Activated T-cell treated with anti-CD3 and anti-CD28 coated beads, Interleukin-2, amount 50 U/mL, for 24 hours (primary cell): ENCODE measurements around the gene S100A16.
A peak's percentile ranks its signal among the peaks of the same experiment; 100 is the strongest.
"Not testable (repeated sequence)": the region's sequence is repeated elsewhere in the genome, so short reads cannot be mapped to it uniquely, and the experiment has no call there.

Experiments
- DNase-seq: peaks from one replicate; pipeline ENCODE4 v3.0.0-alpha.2; 2020
- H3K27ac Mint-ChIP-seq: 2 replicates; pipeline ENCODE4 v1.8.0; 2020; ENCODE audit warnings: mild to moderate bottlenecking, mixed read lengths
- H3K27me3 Mint-ChIP-seq: 2 replicates; pipeline ENCODE4 v1.8.0; 2020; ENCODE audit warnings: mixed read lengths
- H3K36me3 Mint-ChIP-seq: 2 replicates; pipeline ENCODE4 v1.8.0; 2020; ENCODE audit warnings: low read depth, mixed read lengths
- H3K4me1 Mint-ChIP-seq: 2 replicates; pipeline ENCODE4 v1.8.0; 2020; ENCODE audit warnings: low read depth, mixed read lengths
- H3K4me3 Mint-ChIP-seq: 2 replicates; pipeline ENCODE4 v1.8.0; 2020; ENCODE audit warnings: mild to moderate bottlenecking, moderate library complexity, mixed read lengths
- H3K9me3 Mint-ChIP-seq: 2 replicates; pipeline ENCODE4 v1.8.0; 2020; ENCODE audit warnings: mixed read lengths

S100A16 gene

GRCh38 chr1:153646672-153647345 is 33.9 kb upstream of the S100A16 start:
- H3K4me1 Mint-ChIP-seq: peaks cover 62% of the 10 kb centered on the region
- no peaks in the 10 kb centered on the region for H3K27me3 Mint-ChIP-seq
- H3K27ac Mint-ChIP-seq: peak overlapping the region; percentile 74
- DNase-seq: peak; percentile 28
- H3K9me3 Mint-ChIP-seq: no peaks in the 10 kb centered on the region
- H3K4me3 Mint-ChIP-seq: no peak overlapping the region
- H3K36me3 Mint-ChIP-seq: peaks cover 69% of the 10 kb centered on the region

- peak overlapping the region; percentile 71 for H3K27ac Mint-ChIP-seq
- H3K4me3 Mint-ChIP-seq: no peak overlapping the region
- H3K9me3 Mint-ChIP-seq: no peaks in the 10 kb centered on the region
- H3K36me3 Mint-ChIP-seq: peaks cover 96% of the 10 kb centered on the region
- no peak for DNase-seq
- peaks cover 62% of the 10 kb centered on the region for H3K4me1 Mint-ChIP-seq
- H3K27me3 Mint-ChIP-seq: no peaks in the 10 kb centered on the region
These were observed 30.9 kb upstream of the S100A16 start for GRCh38 chr1:153643816-153644215.

DNA sequence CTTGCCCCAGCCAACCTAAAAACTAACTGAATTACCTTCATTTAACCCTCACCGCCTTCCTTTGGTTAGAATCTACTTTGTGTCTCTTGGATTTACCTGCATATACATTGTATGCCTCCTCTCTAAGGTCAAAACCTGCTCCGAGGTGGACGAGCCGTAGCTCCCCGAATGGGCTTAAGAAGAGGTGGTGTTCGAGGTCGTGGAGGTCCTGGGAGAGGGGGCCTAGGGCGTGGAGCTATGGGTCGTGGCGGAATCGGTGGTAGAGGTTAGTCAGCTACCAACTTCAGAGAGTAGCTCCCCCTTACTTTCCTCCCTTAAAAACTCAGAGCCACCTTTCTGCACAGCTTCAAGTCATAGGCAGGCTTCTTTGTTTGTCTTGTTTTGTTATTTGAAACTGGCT is 30.2 kb upstream of the S100A16 start:
- H3K4me3 Mint-ChIP-seq: no peak overlapping the region
- H3K27me3 Mint-ChIP-seq: no peaks in the 10 kb centered on the region
- peaks cover 99% of the 10 kb centered on the region for H3K36me3 Mint-ChIP-seq
- DNase-seq: peak; percentile 22
- peaks cover 57% of the 10 kb centered on the region for H3K4me1 Mint-ChIP-seq
- H3K27ac Mint-ChIP-seq: peak overlapping the region; percentile 71
- no peaks in the 10 kb centered on the region for H3K9me3 Mint-ChIP-seq

GRCh38 chr1:153642161-153642560 is 29.2 kb upstream of the S100A16 start:
- Mint-ChIP-seq H3K36me3 (peaks cover 99% of the 10 kb centered on the region), H3K9me3 (no peaks in the 10 kb centered on the region), H3K4me3 (no peak overlapping the region), H3K27ac (peak overlapping the region; percentile 82), H3K27me3 (no peaks in the 10 kb centered on the region), H3K4me1 (peaks cover 57% of the 10 kb centered on the region)
- DNase-seq: no peak

DNA sequence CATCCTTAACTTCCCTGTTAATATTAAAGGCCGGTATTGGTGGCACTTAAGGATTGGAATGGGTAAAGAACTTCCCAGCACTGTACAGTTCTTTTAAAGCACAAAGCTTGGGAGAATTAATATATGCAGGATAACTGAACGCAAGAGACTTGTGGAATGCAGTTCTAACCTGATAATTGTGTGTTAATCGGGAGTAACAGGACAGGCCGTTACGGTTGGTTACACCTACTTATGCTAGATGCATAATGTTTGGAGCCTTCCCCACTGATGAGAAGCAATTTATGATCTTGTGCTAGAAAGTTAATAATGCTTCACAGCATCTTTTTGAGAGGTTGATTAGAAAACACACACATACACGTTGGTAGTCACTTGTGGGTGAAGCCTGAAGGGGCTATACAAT is 27.9 kb upstream of the S100A16 start:
- Mint-ChIP-seq H3K27me3 (no peaks in the 10 kb centered on the region), H3K27ac (peak overlapping the region; percentile 82), H3K9me3 (no peaks in the 10 kb centered on the region), H3K36me3 (peaks cover 99% of the 10 kb centered on the region), H3K4me3 (no peak overlapping the region), H3K4me1 (peaks cover 58% of the 10 kb centered on the region)
- no peak for DNase-seq

DNA sequence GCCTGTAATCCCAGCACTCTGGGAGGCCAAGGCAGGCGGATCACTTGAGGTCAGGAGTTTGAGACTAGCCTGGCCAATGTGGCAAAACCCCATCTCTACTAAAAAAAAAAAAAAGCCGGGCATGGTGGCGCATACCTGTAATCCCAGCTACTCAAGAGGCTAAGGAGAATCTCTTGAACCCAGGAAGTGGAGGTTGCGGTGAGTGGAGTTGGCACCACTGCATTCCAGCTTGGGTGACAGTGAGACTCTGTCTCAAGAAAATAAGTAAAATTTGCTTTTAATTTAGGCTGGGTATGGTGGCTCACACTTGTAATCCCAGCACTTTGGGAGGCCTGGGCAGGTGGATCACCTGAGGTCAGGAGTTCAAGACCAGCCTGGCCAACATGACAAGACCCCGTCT is 27.3 kb upstream of the S100A16 start:
- H3K27ac Mint-ChIP-seq: peak overlapping the region; percentile 82
- H3K4me3 Mint-ChIP-seq, H3K27me3 Mint-ChIP-seq, H3K9me3 Mint-ChIP-seq: not testable (repeated sequence)
- DNase-seq: peak; percentile 21
- H3K36me3 Mint-ChIP-seq: peaks cover 99% of the 10 kb centered on the region
- H3K4me1 Mint-ChIP-seq: peaks cover 56% of the 10 kb centered on the region

DNA sequence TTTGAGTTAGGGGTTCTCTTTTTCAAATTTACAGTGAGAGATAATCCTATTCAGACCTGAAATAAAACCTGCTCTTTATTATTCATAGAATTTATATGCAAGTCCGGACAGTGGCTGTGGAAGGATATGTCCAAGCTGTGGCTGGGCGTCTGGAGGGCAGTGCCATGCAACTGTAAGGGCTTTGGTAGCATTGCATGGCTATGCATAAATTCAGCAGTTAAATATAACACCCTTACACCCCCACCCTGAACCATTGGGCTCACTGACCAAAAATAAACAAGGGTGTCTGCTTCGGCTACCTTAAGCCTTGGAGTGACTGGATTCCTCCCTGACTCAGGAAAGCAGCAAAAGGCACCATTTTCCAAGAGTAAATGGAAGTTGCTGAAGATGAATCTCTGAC is 26.3 kb upstream of the S100A16 start:
- DNase-seq: no peak
- Mint-ChIP-seq H3K27me3 (no peaks in the 10 kb centered on the region), H3K4me1 (peaks cover 52% of the 10 kb centered on the region), H3K27ac (peak overlapping the region; percentile 55), H3K9me3 (no peaks in the 10 kb centered on the region), H3K36me3 (peaks cover 95% of the 10 kb centered on the region), H3K4me3 (no peak overlapping the region)

DNA sequence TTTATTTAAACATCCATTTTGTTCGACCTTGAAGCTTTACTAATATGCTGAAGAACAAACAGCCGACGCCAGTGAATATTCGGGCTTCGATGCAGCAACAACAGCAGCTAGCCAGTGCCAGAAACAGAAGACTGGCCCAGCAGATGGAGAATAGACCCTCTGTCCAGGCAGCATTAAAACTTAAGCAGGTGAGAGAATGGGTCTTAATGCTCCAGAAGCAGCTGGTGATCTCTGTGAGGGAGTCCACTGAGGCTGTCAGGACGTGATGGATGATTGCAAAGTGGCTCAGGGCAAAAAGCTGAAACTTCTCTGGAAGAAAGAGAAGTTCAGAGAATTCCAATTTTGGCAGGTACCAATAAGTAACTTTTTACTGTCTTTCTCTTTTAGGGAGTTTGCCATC is 25.3 kb upstream of the S100A16 start:
- Mint-ChIP-seq H3K4me3 (no peak overlapping the region), H3K36me3 (peaks cover 90% of the 10 kb centered on the region), H3K9me3 (no peaks in the 10 kb centered on the region), H3K27me3 (no peaks in the 10 kb centered on the region), H3K4me1 (peaks cover 49% of the 10 kb centered on the region), H3K27ac (peak overlapping the region; percentile 55)
- DNase-seq: no peak

DNA sequence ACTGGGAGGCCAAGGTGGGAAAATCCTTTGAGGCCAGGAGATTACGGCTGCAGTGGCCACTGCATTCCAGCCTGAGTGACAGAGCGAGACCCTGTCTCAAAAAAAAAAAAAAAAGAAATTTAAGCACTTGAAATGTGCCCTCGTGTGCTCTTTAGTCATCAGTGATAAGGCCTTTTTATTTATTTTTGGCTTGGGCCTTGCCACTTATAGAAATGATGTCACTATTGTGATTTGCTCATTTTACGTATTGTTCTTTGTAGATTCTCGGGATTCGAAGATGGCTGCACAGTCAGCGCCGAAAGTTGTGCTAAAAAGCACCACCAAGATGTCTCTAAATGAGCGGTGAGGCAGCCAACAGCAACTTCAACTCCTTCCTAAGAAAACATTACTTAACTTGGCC is 23.4 kb upstream of the S100A16 start:
- Mint-ChIP-seq H3K27me3 (no peaks in the 10 kb centered on the region), H3K4me1 (peaks cover 50% of the 10 kb centered on the region), H3K36me3 (peaks cover 74% of the 10 kb centered on the region), H3K4me3 (peak overlapping the region; percentile 98), H3K9me3 (no peaks in the 10 kb centered on the region), H3K27ac (peak overlapping the region; percentile 100)
- DNase-seq: no peak

- H3K4me1 Mint-ChIP-seq: peaks cover 50% of the 10 kb centered on the region
- peak overlapping the region; percentile 98 for H3K4me3 Mint-ChIP-seq
- H3K27me3 Mint-ChIP-seq: no peaks in the 10 kb centered on the region
- H3K36me3 Mint-ChIP-seq: peaks cover 70% of the 10 kb centered on the region
- DNase-seq: no peak
- no peaks in the 10 kb centered on the region for H3K9me3 Mint-ChIP-seq
- peak overlapping the region; percentile 100 for H3K27ac Mint-ChIP-seq
These were observed 22.9 kb upstream of the S100A16 start for GRCh38 chr1:153635872-153636271.

DNA sequence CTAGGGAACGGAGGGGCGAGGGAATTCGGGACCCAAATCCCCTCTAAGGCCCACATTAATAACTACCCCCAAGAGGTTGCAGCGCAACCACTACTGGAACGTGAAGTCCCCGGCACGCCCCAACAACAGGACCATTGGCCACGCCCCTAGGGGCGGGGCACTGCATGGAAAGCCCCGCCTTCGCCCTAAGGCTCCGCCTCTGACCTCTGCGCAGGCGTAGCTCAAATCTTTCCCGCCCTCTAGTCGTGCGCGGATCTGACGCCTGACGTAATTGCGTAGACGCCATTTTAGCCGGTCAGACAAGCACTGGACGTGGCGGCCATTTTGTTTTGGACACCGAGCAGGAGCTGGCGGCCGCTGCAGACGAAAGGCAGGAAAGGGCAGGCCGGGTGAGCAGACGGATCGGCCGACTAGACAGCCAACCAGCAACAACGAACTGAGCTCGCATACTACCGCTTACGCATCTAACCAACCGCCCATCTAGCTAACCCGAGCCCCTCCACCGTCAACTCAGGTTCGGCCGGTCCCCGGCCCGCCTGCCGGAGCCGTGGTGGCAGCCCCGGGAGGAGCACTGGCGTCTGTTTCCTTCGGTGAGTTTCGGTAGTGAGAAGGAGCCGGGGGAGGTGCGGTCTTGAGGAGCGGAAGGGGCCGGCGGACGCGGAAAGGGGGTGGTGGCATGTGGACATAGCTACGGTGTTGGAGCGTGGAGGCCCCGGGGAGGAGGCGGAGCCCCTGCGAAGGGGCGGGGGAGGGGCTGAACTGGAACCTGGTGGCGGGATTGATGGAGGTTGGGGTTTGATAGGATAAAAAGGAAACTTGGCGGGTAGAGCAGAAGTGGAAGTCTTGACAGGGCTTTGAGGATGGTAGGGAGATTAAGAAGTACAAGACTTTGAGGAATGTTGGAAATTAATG is 21.1 kb upstream of the S100A16 start, which contains the start of gene CHTOP:
Gene CHTOP (plus strand): TSS at position 313 of the 912 bp plus-strand sequence. CDS start 2,523 bp downstream, outside the sequence.
- peak; percentile 99 for DNase-seq
- H3K4me3 Mint-ChIP-seq: peak within 1 kb of the TSS; percentile 98
- no peaks in the 10 kb centered on the region for H3K9me3 Mint-ChIP-seq
- no peaks in the 10 kb centered on the region for H3K27me3 Mint-ChIP-seq
- H3K36me3 Mint-ChIP-seq: peaks cover 52% of the 10 kb centered on the region
- H3K27ac Mint-ChIP-seq: peak within 1 kb of the TSS; percentile 100
- peaks cover 50% of the 10 kb centered on the region for H3K4me1 Mint-ChIP-seq

- DNase-seq: no peak
- Mint-ChIP-seq H3K27me3 (no peaks in the 10 kb centered on the region), H3K4me1 (peaks cover 50% of the 10 kb centered on the region), H3K27ac (peak overlapping the region; percentile 100), H3K4me3 (peak overlapping the region; percentile 98), H3K9me3 (no peaks in the 10 kb centered on the region), H3K36me3 (peaks cover 44% of the 10 kb centered on the region)
These were observed 20.3 kb upstream of the S100A16 start for GRCh38 chr1:153633161-153633753.

DNA sequence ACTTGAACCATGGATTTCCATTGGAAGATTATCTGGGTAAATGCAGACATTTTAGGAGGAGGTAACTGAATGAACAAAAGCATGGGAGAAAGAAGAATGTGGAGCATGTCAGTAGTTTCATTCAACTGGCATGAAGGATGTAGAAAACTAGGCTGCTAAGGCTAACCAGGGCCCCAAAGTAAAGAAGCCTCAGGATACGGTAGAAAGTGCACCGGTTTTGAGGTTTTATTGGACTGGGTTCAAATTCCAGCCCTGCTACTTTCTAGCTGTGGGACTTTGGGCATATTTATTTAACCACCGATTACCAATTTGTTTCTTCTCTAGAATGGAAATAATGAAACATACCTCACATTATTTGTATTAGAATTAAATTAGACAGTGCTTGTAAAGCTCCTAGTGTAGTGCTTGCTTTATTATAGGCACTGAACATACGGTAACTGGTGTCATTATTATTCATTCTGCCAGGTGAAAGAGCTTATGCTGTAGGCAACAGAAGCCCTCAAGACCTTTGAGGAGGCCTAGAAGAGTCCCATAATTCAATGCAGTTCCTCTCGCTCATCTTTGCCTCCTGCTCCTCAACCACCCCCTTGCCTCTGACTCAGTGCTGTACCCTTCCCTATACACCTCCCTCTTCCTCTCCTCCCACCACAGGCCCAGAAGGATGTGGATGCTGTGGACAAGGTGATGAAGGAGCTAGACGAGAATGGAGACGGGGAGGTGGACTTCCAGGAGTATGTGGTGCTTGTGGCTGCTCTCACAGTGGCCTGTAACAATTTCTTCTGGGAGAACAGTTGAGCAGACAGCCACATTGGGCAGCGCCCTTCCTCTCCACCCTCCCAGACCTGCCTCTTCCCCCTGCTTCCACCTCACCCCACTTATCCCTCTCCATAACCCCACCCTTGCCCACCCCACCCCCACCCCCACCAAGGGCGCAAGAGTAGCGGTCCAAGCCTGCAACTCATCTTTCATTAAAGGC is 18.4 kb upstream of the S100A16 start:
- Mint-ChIP-seq H3K27ac (peak overlapping the region; percentile 87), H3K9me3 (no peaks in the 10 kb centered on the region), H3K4me1 (peaks cover 35% of the 10 kb centered on the region), H3K27me3 (peaks cover 10% of the 10 kb centered on the region), H3K4me3 (no peak overlapping the region), H3K36me3 (peaks cover 25% of the 10 kb centered on the region)
- no peak for DNase-seq

DNA sequence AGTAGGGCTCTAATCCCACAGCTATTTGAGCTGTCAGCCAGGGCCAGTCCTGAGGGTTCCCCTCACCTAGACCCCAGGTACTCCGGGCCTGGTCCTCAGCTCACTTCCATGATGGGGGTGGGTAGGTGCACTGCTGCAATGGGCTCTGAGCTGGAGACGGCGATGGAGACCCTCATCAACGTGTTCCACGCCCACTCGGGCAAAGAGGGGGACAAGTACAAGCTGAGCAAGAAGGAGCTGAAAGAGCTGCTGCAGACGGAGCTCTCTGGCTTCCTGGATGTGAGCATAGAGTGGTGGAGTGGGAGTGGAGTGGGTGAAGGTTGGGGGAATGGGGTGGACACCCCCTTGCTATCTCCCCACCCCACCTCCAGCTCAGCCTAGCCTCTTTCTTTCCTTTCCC is 17.4 kb upstream of the S100A16 start:
- DNase-seq: no peak
- Mint-ChIP-seq H3K4me3 (no peak overlapping the region), H3K27me3 (peaks cover 16% of the 10 kb centered on the region), H3K4me1 (peaks cover 29% of the 10 kb centered on the region), H3K9me3 (no peaks in the 10 kb centered on the region), H3K36me3 (peaks cover 16% of the 10 kb centered on the region), H3K27ac (peak overlapping the region; percentile 55)
